GM23248 (cell line): Measurements from ENCODE around the gene CABP2.

Experiments used
- EZH2 ChIP-seq: fragments of 200-600 bp; sonication (generic); IDR thresholded peaks from 2 replicates; pipeline ENCODE4 v1.6.1; 2018; ENCODE audit warnings: antibody characterized with exemption, mild to moderate bottlenecking; ENCODE audit not compliant: insufficient read depth, poor library complexity, severe bottlenecking
- EZH2phosphoT487 ChIP-seq: fragments of 200-600 bp; sonication (generic); IDR thresholded peaks from 2 replicates; pipeline ENCODE4 v1.6.1; 2018; ENCODE audit warnings: antibody characterized with exemption, moderate library complexity, mild to moderate bottlenecking, low read depth; ENCODE audit not compliant: insufficient read depth

GRCh38 chr11:67520856-67521824, 2.1 kb downstream of the CABP2 start:
- TF ChIP-seq EZH2 (no peak), EZH2phosphoT487 (no peak)
